Measurements from ENCODE around the gene RABL2A.

DNA sequence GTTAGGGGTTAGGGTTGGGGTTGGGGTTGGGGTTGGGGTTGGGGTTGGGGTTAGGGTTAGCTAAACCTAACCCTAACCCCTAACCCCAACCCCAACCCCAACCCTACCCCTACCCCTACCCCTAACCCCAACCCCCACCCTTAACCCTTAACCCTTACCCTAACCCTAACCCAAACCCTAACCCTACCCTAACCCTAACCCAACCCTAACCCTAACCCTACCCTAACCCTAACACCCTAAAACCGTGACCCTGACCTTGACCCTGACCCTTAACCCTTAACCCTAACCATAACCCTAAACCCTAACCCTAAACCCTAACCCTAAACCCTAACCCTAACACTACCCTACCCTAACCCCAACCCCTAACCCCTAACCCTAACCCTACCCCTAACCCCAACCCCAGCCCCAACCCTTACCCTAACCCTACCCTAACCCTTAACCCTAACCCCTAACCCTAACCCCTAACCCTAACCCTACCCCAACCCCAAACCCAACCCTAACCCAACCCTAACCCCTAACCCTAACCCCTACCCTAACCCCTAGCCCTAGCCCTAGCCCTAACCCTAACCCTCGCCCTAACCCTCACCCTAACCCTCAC, 24.1 kb upstream of the RABL2A start:
- TF ChIP-seq, protein P1, sequence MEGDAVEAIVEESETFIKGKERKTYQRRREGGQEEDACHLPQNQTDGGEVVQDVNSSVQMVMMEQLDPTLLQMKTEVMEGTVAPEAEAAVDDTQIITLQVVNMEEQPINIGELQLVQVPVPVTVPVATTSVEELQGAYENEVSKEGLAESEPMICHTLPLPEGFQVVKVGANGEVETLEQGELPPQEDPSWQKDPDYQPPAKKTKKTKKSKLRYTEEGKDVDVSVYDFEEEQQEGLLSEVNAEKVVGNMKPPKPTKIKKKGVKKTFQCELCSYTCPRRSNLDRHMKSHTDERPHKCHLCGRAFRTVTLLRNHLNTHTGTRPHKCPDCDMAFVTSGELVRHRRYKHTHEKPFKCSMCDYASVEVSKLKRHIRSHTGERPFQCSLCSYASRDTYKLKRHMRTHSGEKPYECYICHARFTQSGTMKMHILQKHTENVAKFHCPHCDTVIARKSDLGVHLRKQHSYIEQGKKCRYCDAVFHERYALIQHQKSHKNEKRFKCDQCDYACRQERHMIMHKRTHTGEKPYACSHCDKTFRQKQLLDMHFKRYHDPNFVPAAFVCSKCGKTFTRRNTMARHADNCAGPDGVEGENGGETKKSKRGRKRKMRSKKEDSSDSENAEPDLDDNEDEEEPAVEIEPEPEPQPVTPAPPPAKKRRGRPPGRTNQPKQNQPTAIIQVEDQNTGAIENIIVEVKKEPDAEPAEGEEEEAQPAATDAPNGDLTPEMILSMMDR (IDR thresholded peaks at IDR 0.05), result no peak
- no peak for TF ChIP-seq POLR2A (IDR thresholded peaks at IDR 0.05)

Measured in thyroid gland (tissue), 4 donors.